ENCODE measurements around the gene GUCY2D.

The GUCY2D gene

GRCh38 chr17:7992924-7993323, 9.5 kb upstream of the GUCY2D start:
- no peak for DNase-seq

- DNase-seq, result no peak
Observed at GRCh38 chr17:7993972-7994589, 8.3 kb upstream of the GUCY2D start.

- no peak for DNase-seq
Observed at GRCh38 chr17:7995724-7996123, 6.7 kb upstream of the GUCY2D start.

GRCh38 chr17:7997186-7997585, 5.2 kb upstream of the GUCY2D start:
- DNase-seq, result peak; percentile 51

GRCh38 chr17:8002721-8003593, 542 bp downstream of the GUCY2D start:
- no peak for DNase-seq

GRCh38 chr17:8003594-8004181, 1.3 kb downstream of the GUCY2D start:
- no peak for DNase-seq

- no peak for DNase-seq
Observed at GRCh38 chr17:8004899-8005298, 2.5 kb downstream of the GUCY2D start.

- no peak for DNase-seq
Observed at GRCh38 chr17:8005357-8005756, 2.9 kb downstream of the GUCY2D start.

- no peak for DNase-seq
Observed at GRCh38 chr17:8005967-8006730, 3.7 kb downstream of the GUCY2D start.

- DNase-seq, result no peak
Observed at GRCh38 chr17:8006836-8007680, 4.6 kb downstream of the GUCY2D start.

- DNase-seq, result no peak
Observed at GRCh38 chr17:8007836-8008235, 5.4 kb downstream of the GUCY2D start.

- no peak for DNase-seq
Observed at GRCh38 chr17:8012045-8012580, 9.7 kb downstream of the GUCY2D start.

- no peak for DNase-seq
Observed at GRCh38 chr17:8012996-8013640, 10.7 kb downstream of the GUCY2D start.

- no peak for DNase-seq
Observed at GRCh38 chr17:8013731-8014557, 11.5 kb downstream of the GUCY2D start.

GRCh38 chr17:8014558-8014850, 12.1 kb downstream of the GUCY2D start:
- no peak for DNase-seq

GRCh38 chr17:8015236-8015956, 13.0 kb downstream of the GUCY2D start:
- no peak for DNase-seq

- no peak for DNase-seq
Observed at GRCh38 chr17:8015957-8016631, 13.7 kb downstream of the GUCY2D start.

- no peak for DNase-seq
Observed at GRCh38 chr17:8016632-8017424, 14.4 kb downstream of the GUCY2D start.

- DNase-seq, result no peak
Observed at GRCh38 chr17:8018436-8018835, 16.0 kb downstream of the GUCY2D start.
